ENCODE results near the gene PIEZO2.

The PIEZO2 gene

DNA sequence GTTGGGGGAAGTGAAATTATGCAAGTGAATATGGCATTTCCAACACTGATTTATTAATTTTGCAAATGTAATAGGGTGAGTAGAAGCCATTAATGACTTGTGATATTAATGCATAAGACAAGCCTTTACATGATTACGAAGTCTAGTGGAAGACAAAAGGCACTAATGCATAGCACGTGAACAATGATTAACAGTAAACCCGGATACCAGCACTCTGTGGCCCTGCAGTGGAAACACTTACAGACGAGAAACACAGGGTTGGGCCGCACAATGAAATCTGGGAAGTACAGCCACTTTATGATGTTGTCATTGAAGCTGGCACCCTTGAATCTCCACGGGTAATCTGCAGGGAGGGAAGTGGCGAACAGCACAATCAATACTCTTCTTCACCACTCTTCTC, 390.1 kb downstream of the PIEZO2 start:
- DNase-seq (ENCODE audit: low read depth), result no peak
- TF ChIP-seq, protein P1, sequence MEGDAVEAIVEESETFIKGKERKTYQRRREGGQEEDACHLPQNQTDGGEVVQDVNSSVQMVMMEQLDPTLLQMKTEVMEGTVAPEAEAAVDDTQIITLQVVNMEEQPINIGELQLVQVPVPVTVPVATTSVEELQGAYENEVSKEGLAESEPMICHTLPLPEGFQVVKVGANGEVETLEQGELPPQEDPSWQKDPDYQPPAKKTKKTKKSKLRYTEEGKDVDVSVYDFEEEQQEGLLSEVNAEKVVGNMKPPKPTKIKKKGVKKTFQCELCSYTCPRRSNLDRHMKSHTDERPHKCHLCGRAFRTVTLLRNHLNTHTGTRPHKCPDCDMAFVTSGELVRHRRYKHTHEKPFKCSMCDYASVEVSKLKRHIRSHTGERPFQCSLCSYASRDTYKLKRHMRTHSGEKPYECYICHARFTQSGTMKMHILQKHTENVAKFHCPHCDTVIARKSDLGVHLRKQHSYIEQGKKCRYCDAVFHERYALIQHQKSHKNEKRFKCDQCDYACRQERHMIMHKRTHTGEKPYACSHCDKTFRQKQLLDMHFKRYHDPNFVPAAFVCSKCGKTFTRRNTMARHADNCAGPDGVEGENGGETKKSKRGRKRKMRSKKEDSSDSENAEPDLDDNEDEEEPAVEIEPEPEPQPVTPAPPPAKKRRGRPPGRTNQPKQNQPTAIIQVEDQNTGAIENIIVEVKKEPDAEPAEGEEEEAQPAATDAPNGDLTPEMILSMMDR (IDR thresholded peaks at IDR 0.05; ENCODE audit: insufficient read depth, low read depth, low read length, missing control alignments), result no peak

DNA sequence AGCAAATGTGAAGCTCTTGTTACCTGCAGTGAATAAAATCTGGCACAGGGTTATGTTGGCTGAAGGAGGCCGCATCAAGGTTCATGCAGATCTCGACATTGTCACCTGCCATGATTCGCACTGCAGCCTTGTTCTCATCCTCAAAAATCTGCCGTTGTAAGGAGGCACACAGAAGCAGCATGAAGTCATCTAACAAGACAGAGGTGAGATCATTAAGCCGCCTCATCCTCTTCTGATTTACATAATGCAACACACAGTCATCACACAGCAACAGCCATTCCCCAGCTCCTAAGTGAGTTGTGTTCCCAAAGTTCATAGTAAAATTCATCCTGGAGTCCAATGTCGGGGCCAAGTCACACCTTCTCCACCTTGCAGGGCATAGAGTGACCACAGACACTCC, 391.4 kb downstream of the PIEZO2 start:
- DNase-seq (ENCODE audit: low read depth), result no peak
- TF ChIP-seq, protein P1 (IDR thresholded peaks at IDR 0.05; ENCODE audit: insufficient read depth, low read depth, low read length, missing control alignments), result no peak
- no peak overlapping the region for H3K4me3 ChIP-seq (ENCODE audit: low read length)

More for the DNA sequence above, 390.1 kb downstream of the PIEZO2 start:
- H3K4me3 ChIP-seq (ENCODE audit: low read length), result no peak overlapping the region

DNA sequence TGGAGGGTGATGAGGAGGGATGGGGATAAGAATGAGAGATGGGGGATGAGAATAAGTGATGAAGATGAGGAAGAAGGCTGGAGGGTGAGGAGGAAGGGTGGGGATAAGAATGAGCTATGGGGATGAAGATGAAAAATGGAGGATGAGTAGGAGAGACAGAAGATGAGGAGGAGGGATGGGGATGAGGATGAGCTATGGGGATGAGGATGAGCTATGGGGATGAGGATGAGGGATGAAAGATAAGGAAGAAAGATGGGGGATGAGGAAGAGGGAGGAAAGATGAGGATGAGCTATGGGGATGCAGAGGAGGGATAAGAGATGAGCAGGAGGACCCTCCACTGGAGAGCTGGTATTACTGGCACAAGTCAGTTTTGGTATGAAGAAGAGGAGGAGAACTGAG, 392.0 kb downstream of the PIEZO2 start:
- TF ChIP-seq, protein P1 (IDR thresholded peaks at IDR 0.05; ENCODE audit: insufficient read depth, low read depth, low read length, missing control alignments), result no peak
- H3K4me3 ChIP-seq (ENCODE audit: low read length), result no peak overlapping the region
- no peak for DNase-seq (ENCODE audit: low read depth)

DNA sequence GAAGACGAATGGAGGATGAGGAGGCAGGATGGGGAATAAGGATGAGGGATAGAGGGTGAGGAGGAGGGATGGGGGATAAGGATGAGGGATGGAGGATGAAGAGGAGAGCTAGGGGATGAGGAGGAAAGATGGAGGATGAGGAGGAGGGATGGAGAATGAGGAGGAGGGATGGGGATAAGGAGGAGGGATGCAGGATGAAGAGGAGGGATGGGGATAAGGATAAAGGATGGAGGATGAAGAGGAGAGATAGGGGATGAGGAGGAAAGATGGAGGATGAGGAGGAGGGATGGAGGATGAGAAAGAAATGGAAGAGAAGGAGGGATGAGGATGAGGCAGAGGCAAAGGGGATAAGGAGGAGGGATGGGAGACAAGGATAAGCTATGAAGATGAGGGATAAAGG, 393.5 kb downstream of the PIEZO2 start:
- H3K4me3 ChIP-seq (ENCODE audit: low read length), result no peak overlapping the region
- TF ChIP-seq, protein P1 (IDR thresholded peaks at IDR 0.05; ENCODE audit: insufficient read depth, low read depth, low read length, missing control alignments), result no peak
- DNase-seq (ENCODE audit: low read depth), result no peak

DNA sequence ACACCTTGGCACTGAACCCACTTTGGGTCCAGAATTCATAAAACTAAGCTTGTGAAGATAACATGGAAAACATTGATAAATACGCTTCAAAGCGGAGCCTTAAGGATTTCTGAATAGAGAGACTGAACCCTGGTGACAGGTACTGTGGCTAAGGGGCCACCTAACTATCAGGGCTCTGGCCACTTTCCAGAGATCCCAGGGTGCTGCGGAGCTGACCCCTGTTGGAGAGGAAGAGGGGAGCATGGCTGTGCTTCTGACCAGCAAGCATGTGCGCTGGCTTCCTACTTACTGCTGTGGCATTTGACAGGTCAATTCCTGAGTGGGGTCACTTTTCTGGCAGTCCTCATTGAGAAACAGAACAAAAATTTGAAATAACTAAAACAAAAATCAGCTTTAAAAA, 395.2 kb downstream of the PIEZO2 start:
- no peak for DNase-seq (ENCODE audit: low read depth)
- no peak overlapping the region for H3K4me3 ChIP-seq (ENCODE audit: low read length)
- TF ChIP-seq, protein P1 (IDR thresholded peaks at IDR 0.05; ENCODE audit: insufficient read depth, low read depth, low read length, missing control alignments), result no peak

DNA sequence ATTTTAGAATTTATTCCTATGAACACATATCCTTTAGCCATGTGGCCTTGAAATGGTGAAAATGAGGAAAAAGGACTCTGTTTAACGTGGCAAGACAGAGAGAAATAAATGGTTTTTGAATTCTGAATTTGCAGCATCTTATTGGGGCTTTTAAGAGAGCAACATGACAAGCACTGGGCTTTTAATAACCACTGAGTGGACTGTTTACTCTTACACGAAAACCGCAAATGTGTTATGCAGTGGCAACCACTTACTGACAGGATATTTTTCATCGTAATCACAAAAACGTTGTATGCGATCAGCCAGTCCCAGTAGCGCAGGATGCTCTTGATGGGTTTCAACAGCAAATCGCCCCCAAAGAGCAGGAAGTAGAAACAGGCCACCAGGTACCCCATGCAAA, 397.0 kb downstream of the PIEZO2 start:
- DNase-seq (ENCODE audit: low read depth), result no peak
- TF ChIP-seq, protein P1 (IDR thresholded peaks at IDR 0.05; ENCODE audit: insufficient read depth, low read depth, low read length, missing control alignments), result no peak
- H3K4me3 ChIP-seq (ENCODE audit: low read length), result no peak overlapping the region

DNA sequence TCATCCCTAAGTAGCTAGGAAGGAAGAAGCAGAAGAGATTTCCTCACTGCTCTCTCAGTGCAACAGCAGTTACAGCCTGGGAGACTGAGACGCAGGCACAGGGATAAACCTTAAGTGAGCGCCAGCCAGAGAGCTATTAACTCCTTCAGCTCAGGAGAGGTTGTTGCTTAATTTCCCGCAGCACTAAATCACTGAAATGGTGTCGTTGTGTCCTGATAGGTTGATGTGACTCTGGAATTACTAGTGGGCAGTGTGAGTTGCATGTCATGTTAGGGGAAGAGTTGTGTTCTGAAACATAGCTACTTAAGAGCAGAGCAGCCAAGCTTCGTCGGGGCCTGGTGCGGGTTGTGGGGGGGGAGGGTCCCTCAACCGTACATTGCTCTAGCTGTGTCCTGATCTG, 397.7 kb downstream of the PIEZO2 start:
- TF ChIP-seq, protein P1 (IDR thresholded peaks at IDR 0.05; ENCODE audit: insufficient read depth, low read depth, low read length, missing control alignments), result no peak
- no peak overlapping the region for H3K4me3 ChIP-seq (ENCODE audit: low read length)
- DNase-seq (ENCODE audit: low read depth), result no peak
